ENCODE data around the gene BLOC1S5. TPM values are rescaled to one million over a fixed set of nuclear protein-coding genes. Genes with fewer than 3 reads are reported as not detected.

Gene BLOC1S5
- total and polyA plus RNA-seq, 12 donors, result 3.6 to 14.1 (median 9.0) TPM

- no peak for TF ChIP-seq CTCF (IDR thresholded peaks at IDR 0.05)
- H3K36me3 ChIP-seq, result no peaks in the 10 kb centered on the region
- H3K27me3 ChIP-seq, result no peaks in the 10 kb centered on the region
- no peak overlapping the region for H3K4me3 ChIP-seq
- WGBS, 2 donors, result 69 to 75% methylated on average over 1 of the region's 1 CpG
- peak overlapping the region in 5 of 10 donors; percentile 10 to 60 (median 35) for H3K27ac ChIP-seq
- ATAC-seq (no peak), DNase-seq (no peak)
- intact Hi-C loops (cut with DNase I), result loop anchor here in 3 of 10 donors (5.0 to 10.0 kb wide), 3 partner anchors 54 to 278 kb away; no protein-coding TSS in a partner anchor
- H3K9me3 ChIP-seq, result no peaks in the 10 kb centered on the region
- H3K4me1 ChIP-seq, result peaks cover 0 to 25% (median 6%) of the 10 kb centered on the region in 9 donors
Observed at GRCh38 chr6:8000636-8001035, 63.6 kb downstream of the BLOC1S5 start.

- no peaks in the 10 kb centered on the region for H3K36me3 ChIP-seq
- no peak for DNase-seq
- peak in 7 of 8 donors; percentile 43 to 79 (median 67) for ATAC-seq
- H3K9me3 ChIP-seq, result no peaks in the 10 kb centered on the region
- WGBS, 2 donors, result 53 to 66% methylated on average over 4 of the region's 4 CpGs
- H3K27me3 ChIP-seq, result no peaks in the 10 kb centered on the region
- TF ChIP-seq CTCF (IDR thresholded peaks at IDR 0.05), result no peak
- H3K27ac ChIP-seq, result peak overlapping the region in 4 of 10 donors; percentile 10 to 60 (median 16)
- intact Hi-C loops (cut with DNase I), result loop anchor here in 3 of 10 donors (5.0 to 10.0 kb wide), 3 partner anchors 55 to 278 kb away; no protein-coding TSS in a partner anchor
- peaks cover 0 to 25% (median 6%) of the 10 kb centered on the region in 9 donors for H3K4me1 ChIP-seq
- H3K4me3 ChIP-seq, result no peak overlapping the region
Observed at GRCh38 chr6:8000188-8000596, 64.0 kb downstream of the BLOC1S5 start.

GRCh38 chr6:7999201-7999600 is 65.0 kb downstream of the BLOC1S5 start:
- intact Hi-C loops (cut with DNase I), result loop anchor here in 2 of 10 donors (5.0 kb wide), 2 partner anchors 58 to 87 kb away; partner anchors contain the start of gene TXNDC5 (in 1 of the 2)
- no peak for ATAC-seq
- no peak overlapping the region for H3K4me3 ChIP-seq
- no peaks in the 10 kb centered on the region for H3K36me3 ChIP-seq
- no peak for TF ChIP-seq CTCF (IDR thresholded peaks at IDR 0.05)
- DNase-seq, result no peak
- no peaks in the 10 kb centered on the region for H3K9me3 ChIP-seq
- H3K4me1 ChIP-seq, result peaks cover 0 to 25% (median 6%) of the 10 kb centered on the region in 9 donors
- WGBS, 2 donors, result 61 to 73% methylated on average over 3 of the region's 3 CpGs
- H3K27me3 ChIP-seq, result no peaks in the 10 kb centered on the region
- peak overlapping the region in 1 of 10 donors; percentile 60 for H3K27ac ChIP-seq

GRCh38 chr6:7998103-7998725 is 66.0 kb downstream of the BLOC1S5 start:
- Histone ChIP-seq H3K4me3 (no peak overlapping the region), H3K4me1 (peaks cover 0 to 25% (median 6%) of the 10 kb centered on the region in 9 donors), H3K27me3 (no peaks in the 10 kb centered on the region), H3K27ac (no peak overlapping the region), H3K9me3 (peaks cover 0 to 5% (median 0%) of the 10 kb centered on the region in 11 donors), H3K36me3 (no peaks in the 10 kb centered on the region)
- TF ChIP-seq CTCF (IDR thresholded peaks at IDR 0.05), result no peak
- DNase-seq (no peak), ATAC-seq (no peak)
- 94 to 95% methylated on average over 7 of the region's 7 CpGs for WGBS, 2 donors
- intact Hi-C loops (cut with DNase I), result loop anchor here in 2 of 10 donors (5.0 kb wide), 2 partner anchors 59 to 86 kb away; partner anchors contain the start of gene TXNDC5 (in 1 of the 2)
